OCI-LY3 (cell line): ENCODE results near the gene MAGEA6.
"Not testable (repeated sequence)": the region's sequence is repeated elsewhere in the genome, so short reads cannot be mapped to it uniquely, and the experiment has no call there.

Experiments
- H2AFZ ChIP-seq: fragments of 200-600, 300-600 bp; shearing (Covaris generic); 2 replicates; pipeline ENCODE4 v1.6.0; 2014; ENCODE audit warnings: antibody characterized with exemption, low read depth, low read length
- H3K27ac ChIP-seq: fragments of 200-600, 300-600 bp; sonication (generic); 2 replicates; pipeline ENCODE4 v1.5.1; 2014; ENCODE audit warnings: mild to moderate bottlenecking, low read length, moderate library complexity, mixed read lengths
- H3K27me3 ChIP-seq: fragments of 200-600, 300-600 bp; sonication (generic); 2 replicates; pipeline ENCODE4 v1.6.1; 2014; ENCODE audit warnings: low read depth, low read length, mixed read lengths
- H3K36me3 ChIP-seq: fragments of 200-600, 300-600 bp; sonication (generic); replicated peaks from 2 replicates; pipeline ENCODE3; 2014; ENCODE audit warnings: low read depth, low read length, mixed read lengths
- H3K4me1 ChIP-seq: fragments of 300-600, 200-600 bp; sonication (generic); 2 replicates; pipeline ENCODE4 v1.6.1; 2014; ENCODE audit warnings: low read length, mixed read lengths
- H3K4me2 ChIP-seq: fragments of 200-600, 300-600 bp; sonication (generic); 2 replicates; pipeline ENCODE4 v1.6.1; 2014; ENCODE audit warnings: low read length, mixed read lengths
- H3K4me3 ChIP-seq: fragments of 300-600, 200-600 bp; sonication (generic); 2 replicates; pipeline ENCODE4 v1.5.1; 2014; ENCODE audit warnings: antibody characterized with exemption, mild to moderate bottlenecking, low read length, moderate library complexity
- H3K79me2 ChIP-seq: fragments of 300-600, 200-600 bp; shearing (Covaris generic); 2 replicates; pipeline ENCODE4 v1.6.1; 2014; ENCODE audit warnings: mild to moderate bottlenecking, low read length, mixed read lengths
- H3K9ac ChIP-seq: fragments of 300-600, 200-600 bp; shearing (Covaris generic); 2 replicates; pipeline ENCODE4 v1.6.0; 2014; ENCODE audit warnings: mild to moderate bottlenecking, low read length, moderate library complexity
- H3K9me3 ChIP-seq: fragments of 200-600, 300-600 bp; shearing (Covaris generic); 2 replicates; pipeline ENCODE4 v1.6.1; 2014; ENCODE audit warnings: low read length, mixed read lengths; ENCODE audit not compliant: insufficient read depth
- H4K20me1 ChIP-seq: fragments of 200-600, 300-600 bp; sonication (generic); 2 replicates; pipeline ENCODE4 v1.6.1; 2016; ENCODE audit warnings: low read length, mixed read lengths; ENCODE audit not compliant: insufficient read depth
- EZH2phosphoT487 ChIP-seq: fragments of 200-600 bp; shearing (Covaris generic); IDR thresholded peaks from 2 replicates; pipeline ENCODE4 v1.6.1; 2018; ENCODE audit warnings: antibody characterized with exemption, mixed run types, low read depth
- TF ChIP-seq, protein P1 (sequence below): fragments of 200-600, 300-600 bp; sonication (generic); IDR thresholded peaks from 2 replicates; pipeline ENCODE4 v1.5.1; 2014; ENCODE audit warnings: antibody characterized with exemption, low read length, low read depth

Gene MAGEA6

DNA sequence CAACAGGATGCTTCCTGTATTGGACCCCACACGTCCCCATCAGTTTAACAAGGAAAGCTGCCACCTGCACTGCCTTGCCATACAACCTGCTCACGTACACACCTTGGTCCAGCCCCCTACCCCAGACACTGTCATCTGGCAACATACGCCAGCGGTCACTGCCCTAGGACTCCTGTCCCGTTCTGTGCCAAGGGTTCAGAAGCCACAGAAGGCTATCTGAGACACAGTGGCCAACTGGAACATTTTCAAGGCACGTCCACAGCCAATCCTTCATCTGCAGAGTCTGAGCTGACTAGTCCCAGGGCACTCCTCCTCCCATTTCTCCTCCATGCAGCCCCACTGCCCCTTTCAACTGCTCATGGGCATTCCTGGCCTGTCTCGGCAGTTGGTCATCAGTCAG, 7.9 kb downstream of the MAGEA6 start:
- not testable (repeated sequence) for H3K9ac ChIP-seq, H3K79me2 ChIP-seq, H2AFZ ChIP-seq, H3K4me1 ChIP-seq, H3K9me3 ChIP-seq, H3K27ac ChIP-seq, H4K20me1 ChIP-seq, H3K27me3 ChIP-seq, H3K36me3 ChIP-seq, H3K4me3 ChIP-seq, H3K4me2 ChIP-seq

DNA sequence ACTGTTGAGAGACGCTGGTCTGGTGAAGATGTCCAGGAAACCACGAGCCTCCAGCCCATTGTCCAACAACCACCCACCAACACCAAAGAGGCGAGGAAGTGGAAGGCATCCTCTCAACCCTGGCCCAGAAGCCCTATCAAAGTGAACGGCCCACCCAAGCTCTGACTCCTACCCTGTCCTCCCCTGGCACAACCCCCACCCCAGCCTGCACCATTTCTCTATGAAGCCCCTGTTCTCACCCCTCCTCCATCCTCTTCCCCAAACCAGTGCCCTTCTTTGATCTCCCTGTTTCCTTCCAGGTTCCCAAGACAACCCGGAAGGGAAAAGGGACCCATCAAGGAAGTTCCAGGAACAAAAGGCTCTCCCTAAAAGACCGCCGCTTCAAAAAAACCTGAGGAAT, 9.9 kb downstream of the MAGEA6 start:
- not testable (repeated sequence) for H3K9ac ChIP-seq, H2AFZ ChIP-seq, H3K79me2 ChIP-seq, H3K4me2 ChIP-seq, H3K36me3 ChIP-seq, H4K20me1 ChIP-seq, H3K9me3 ChIP-seq, H3K27ac ChIP-seq, H3K27me3 ChIP-seq, H3K4me3 ChIP-seq, H3K4me1 ChIP-seq

DNA sequence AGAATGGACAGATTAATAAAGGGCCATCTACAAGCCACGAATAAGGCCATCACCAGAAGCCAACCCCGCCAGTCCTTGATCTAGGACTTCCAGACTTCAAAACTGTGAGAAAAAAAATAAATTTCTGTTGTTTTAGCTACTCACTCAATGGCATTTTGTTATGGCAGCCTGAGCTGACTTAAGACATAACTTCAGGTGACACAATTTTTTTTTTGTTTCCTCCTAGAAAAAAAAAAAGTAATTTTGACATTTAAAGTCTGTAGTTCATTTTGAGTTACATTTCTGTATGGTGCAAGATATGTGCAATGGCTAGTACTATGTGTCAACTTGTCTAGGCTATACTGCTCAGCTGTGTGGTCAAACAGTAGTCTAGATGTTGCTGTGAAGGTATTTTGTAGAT, 10.6 kb downstream of the MAGEA6 start, which contains the start of gene CSAG3:
TSS of gene CSAG3 (plus strand) at position 301 of the 400 bp plus-strand sequence.
- H3K36me3 ChIP-seq, H3K79me2 ChIP-seq, H4K20me1 ChIP-seq, H3K4me3 ChIP-seq, H2AFZ ChIP-seq, H3K27ac ChIP-seq, H3K4me2 ChIP-seq, H3K4me1 ChIP-seq, H3K27me3 ChIP-seq, H3K9me3 ChIP-seq, H3K9ac ChIP-seq: not testable (repeated sequence)

DNA sequence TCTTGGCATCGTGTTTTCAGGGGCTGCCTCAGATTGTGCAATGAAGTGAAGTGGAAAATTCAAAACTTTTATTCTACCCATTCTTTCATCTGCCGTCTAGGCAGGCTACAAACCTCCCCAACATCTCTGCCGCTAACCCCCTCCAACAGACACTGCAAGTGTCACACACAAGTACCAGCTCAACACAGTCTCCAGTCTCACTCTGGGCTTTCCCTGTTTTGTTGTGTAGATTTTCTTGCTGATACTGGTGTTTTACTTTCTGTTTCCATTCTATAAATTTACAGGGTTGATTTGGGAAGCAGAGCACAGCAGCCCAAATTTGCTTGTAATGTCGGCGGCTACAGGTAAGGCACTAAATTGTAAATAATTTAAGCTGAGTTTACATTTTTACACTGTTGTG, 14.6 kb downstream of the MAGEA6 start:
- H3K36me3 ChIP-seq, H3K4me3 ChIP-seq, H4K20me1 ChIP-seq, H3K9ac ChIP-seq, H3K79me2 ChIP-seq, H3K27ac ChIP-seq, H2AFZ ChIP-seq, H3K4me1 ChIP-seq, H3K9me3 ChIP-seq, H3K27me3 ChIP-seq, H3K4me2 ChIP-seq: not testable (repeated sequence)

DNA sequence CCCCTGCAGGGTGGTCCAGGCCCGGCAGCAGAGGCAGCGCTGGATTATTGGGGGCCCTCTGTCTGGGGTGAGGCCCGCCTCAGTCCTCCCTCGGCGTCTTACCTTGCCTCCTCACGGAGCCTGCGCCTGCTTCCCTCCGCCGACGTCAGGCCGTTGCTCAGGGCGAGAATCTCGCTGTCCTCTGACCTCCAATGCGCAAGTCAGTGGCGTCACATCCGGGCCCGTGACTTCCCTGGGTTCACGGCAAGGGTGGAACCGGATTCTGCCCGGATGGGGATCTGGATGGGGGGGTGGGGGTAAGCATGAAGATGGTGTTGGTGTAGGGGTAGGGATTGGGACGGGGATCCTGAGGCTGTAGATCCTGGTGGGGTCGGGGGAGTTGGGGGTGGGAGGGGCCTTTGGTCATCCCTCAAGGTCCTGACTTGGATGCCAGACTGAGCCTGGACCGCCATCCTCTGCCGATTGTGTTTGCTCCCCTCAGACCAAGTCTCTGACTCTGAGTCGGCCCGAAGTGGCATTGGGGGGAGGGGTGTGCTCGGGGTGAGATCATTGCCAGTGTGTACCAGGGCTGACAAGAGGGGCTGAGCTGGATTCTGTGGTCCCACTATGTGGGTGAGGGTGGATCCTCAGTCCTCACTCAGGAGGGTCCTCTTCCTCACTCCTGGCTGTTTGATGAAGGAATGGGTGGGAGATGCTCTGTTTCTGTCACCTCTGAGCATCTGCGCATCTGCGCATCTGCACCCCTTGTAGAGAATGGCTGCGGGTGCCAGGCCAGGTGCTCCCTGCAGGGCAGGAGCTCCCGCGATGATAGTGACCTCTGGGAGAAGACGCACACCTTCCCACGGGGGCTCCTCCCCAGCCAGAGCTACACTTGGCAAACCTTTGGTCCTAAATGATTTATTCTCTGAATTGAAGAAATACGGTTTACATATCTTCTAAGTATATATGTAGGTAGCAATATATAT, 15.5 kb downstream of the MAGEA6 start, which contains the start of gene MAGEA2:
TSS of gene MAGEA2 (minus strand) at position 157 of the 965 bp plus-strand sequence. CDS start 2,479 bp downstream, outside the sequence.
- H4K20me1 ChIP-seq, H3K79me2 ChIP-seq, H3K4me3 ChIP-seq: not testable (repeated sequence)

DNA sequence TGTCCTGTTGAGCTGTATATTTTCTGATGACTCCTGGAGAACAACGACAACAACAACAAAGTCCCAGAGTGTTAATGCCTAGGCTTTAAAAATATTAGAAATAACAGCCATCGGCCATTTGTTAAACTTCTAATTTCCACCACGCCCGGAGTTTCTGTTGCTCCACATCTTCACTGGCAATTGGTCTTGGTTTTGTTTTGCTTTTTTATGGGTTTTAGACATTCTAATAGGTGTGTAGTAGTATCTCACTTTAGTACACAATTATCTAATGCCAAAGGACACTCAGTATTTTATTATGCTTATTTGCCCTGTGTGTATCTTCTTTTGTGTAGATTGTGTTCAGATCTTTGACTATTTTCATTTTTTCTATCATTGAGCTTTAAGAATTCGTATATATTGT, 30.9 kb downstream of the MAGEA6 start:
- H3K36me3 ChIP-seq: no peaks in the 10 kb centered on the region
- no peaks in the 10 kb centered on the region for H3K27me3 ChIP-seq
- no peak overlapping the region for H3K4me3 ChIP-seq
- H3K4me1 ChIP-seq: no peaks in the 10 kb centered on the region
- no peak overlapping the region for H3K9ac ChIP-seq
- no peak overlapping the region for H2AFZ ChIP-seq
- H3K79me2 ChIP-seq: no peaks in the 10 kb centered on the region
- TF ChIP-seq EZH2phosphoT487: no peak
- TF ChIP-seq, protein P1, sequence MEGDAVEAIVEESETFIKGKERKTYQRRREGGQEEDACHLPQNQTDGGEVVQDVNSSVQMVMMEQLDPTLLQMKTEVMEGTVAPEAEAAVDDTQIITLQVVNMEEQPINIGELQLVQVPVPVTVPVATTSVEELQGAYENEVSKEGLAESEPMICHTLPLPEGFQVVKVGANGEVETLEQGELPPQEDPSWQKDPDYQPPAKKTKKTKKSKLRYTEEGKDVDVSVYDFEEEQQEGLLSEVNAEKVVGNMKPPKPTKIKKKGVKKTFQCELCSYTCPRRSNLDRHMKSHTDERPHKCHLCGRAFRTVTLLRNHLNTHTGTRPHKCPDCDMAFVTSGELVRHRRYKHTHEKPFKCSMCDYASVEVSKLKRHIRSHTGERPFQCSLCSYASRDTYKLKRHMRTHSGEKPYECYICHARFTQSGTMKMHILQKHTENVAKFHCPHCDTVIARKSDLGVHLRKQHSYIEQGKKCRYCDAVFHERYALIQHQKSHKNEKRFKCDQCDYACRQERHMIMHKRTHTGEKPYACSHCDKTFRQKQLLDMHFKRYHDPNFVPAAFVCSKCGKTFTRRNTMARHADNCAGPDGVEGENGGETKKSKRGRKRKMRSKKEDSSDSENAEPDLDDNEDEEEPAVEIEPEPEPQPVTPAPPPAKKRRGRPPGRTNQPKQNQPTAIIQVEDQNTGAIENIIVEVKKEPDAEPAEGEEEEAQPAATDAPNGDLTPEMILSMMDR: no peak
- no peaks in the 10 kb centered on the region for H3K9me3 ChIP-seq
- H3K4me2 ChIP-seq: no peak overlapping the region
- no peak overlapping the region for H3K27ac ChIP-seq
- no peaks in the 10 kb centered on the region for H4K20me1 ChIP-seq

More for the DNA sequence above, 15.5 kb downstream of the MAGEA6 start, which contains the start of gene MAGEA2:
- H3K9me3 ChIP-seq, H3K9ac ChIP-seq, H2AFZ ChIP-seq, H3K4me2 ChIP-seq, H3K36me3 ChIP-seq, H3K27ac ChIP-seq, H3K27me3 ChIP-seq, H3K4me1 ChIP-seq: not testable (repeated sequence)

DNA sequence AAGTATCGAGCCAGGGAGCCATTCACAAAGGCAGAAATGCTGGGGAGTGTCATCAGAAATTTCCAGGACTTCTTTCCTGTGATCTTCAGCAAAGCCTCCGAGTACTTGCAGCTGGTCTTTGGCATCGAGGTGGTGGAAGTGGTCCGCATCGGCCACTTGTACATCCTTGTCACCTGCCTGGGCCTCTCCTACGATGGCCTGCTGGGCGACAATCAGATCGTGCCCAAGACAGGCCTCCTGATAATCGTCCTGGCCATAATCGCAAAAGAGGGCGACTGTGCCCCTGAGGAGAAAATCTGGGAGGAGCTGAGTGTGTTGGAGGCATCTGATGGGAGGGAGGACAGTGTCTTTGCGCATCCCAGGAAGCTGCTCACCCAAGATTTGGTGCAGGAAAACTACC, 33.0 kb downstream of the MAGEA6 start:
- H3K4me2 ChIP-seq, H3K9ac ChIP-seq, H3K4me1 ChIP-seq, H3K27me3 ChIP-seq, H4K20me1 ChIP-seq, H3K9me3 ChIP-seq, H3K4me3 ChIP-seq, H2AFZ ChIP-seq, H3K36me3 ChIP-seq, H3K27ac ChIP-seq, H3K79me2 ChIP-seq: not testable (repeated sequence)
